Left forelimb (tissue), 1 donor: Measurements from ENCODE around the gene KRTAP17-1.

ENCODE experiments used
- DNase-seq: peaks from one replicate; pipeline ENCODE4 v3.0.0-alpha.2; 2018; ENCODE audit warnings: low spot score

Gene KRTAP17-1

GRCh38 chr17:41332239-41332638, 16.7 kb upstream of the KRTAP17-1 start:
- no peak for DNase-seq

GRCh38 chr17:41331606-41332005, 16.1 kb upstream of the KRTAP17-1 start:
- DNase-seq, result no peak

GRCh38 chr17:41329279-41329948, 13.9 kb upstream of the KRTAP17-1 start:
- DNase-seq, result no peak

GRCh38 chr17:41328207-41328606, 12.7 kb upstream of the KRTAP17-1 start:
- DNase-seq, result no peak

- DNase-seq, result no peak
Observed at GRCh38 chr17:41327411-41328120, 12.1 kb upstream of the KRTAP17-1 start.

GRCh38 chr17:41326173-41327145, 10.9 kb upstream of the KRTAP17-1 start:
- DNase-seq, result no peak

- DNase-seq, result no peak
Observed at GRCh38 chr17:41325611-41326010, 10.1 kb upstream of the KRTAP17-1 start.

GRCh38 chr17:41325126-41325525, 9.6 kb upstream of the KRTAP17-1 start:
- DNase-seq, result no peak

GRCh38 chr17:41324180-41325075, 8.9 kb upstream of the KRTAP17-1 start:
- no peak for DNase-seq

GRCh38 chr17:41322903-41323895, 7.7 kb upstream of the KRTAP17-1 start:
- no peak for DNase-seq

GRCh38 chr17:41322094-41322902, 6.8 kb upstream of the KRTAP17-1 start:
- DNase-seq, result no peak

- DNase-seq, result no peak
Observed at GRCh38 chr17:41318231-41318630, 2.7 kb upstream of the KRTAP17-1 start.

- no peak for DNase-seq
Observed at GRCh38 chr17:41315814-41316445, 420 bp upstream of the KRTAP17-1 start.

- no peak for DNase-seq
Observed at GRCh38 chr17:41311111-41311510, 4.4 kb downstream of the KRTAP17-1 start.

- no peak for DNase-seq
Observed at GRCh38 chr17:41308918-41309359, 6.6 kb downstream of the KRTAP17-1 start, which contains the start of gene KRTAP16-1. KRTAP16-1 (minus strand) TSS chr17:41309309; CDS start chr17:41309253, 56 bp downstream.

- DNase-seq, result no peak
Observed at GRCh38 chr17:41308251-41308917, 7.1 kb downstream of the KRTAP17-1 start.

GRCh38 chr17:41307647-41308046, 7.9 kb downstream of the KRTAP17-1 start:
- no peak for DNase-seq

- DNase-seq, result no peak
Observed at GRCh38 chr17:41304091-41304490, 11.4 kb downstream of the KRTAP17-1 start.
